GM12878 (cell line): ENCODE measurements around the gene NHS. TPM values are rescaled to one million over a fixed set of nuclear protein-coding genes. Genes with fewer than 3 reads are reported as not detected.

Experiments
- ATAC-seq: fragments of 200-7000 bp; cut with Tn5 transposase; 3 replicates; pipeline ENCODE4 v1.9.1; 2020; ENCODE audit warnings: mild to moderate bottlenecking, moderate library complexity
- BruUV-seq: library from RNA; stranded (reverse); fragments of 400-500 nt; replicated peaks from 2 replicates; lab custom pipeline; 2021; lab: Mats Ljungman, UMichigan
- CTCF ChIA-PET: fragments of 300-600 bp; sonication (Branson Sonifier 250); formaldehyde crosslinking; extraction: SDS; loops from one replicate; lab custom pipeline; 2021; ENCODE audit warnings: inconsistent platforms; lab: Yijun Ruan, JAX
- POLR2A ChIA-PET: fragments of 350-600 bp; formaldehyde crosslinking; extraction: SDS; loops from one replicate; lab custom pipeline; 2021; ENCODE audit warnings: inconsistent platforms; lab: Charles Lee
- RAD21 ChIA-PET: fragments of 300-600 bp; sonication (Branson Sonifier 250); formaldehyde crosslinking; loops from one replicate; lab custom pipeline; 2023; ENCODE audit warnings: antibody characterized with exemption; ENCODE audit not compliant: unreplicated experiment; lab: Charles Lee
- SMC1A ChIA-PET: fragments of 300-600 bp; sonication (Branson Sonifier 250); formaldehyde crosslinking; loops from one replicate; lab custom pipeline; 2023; ENCODE audit not compliant: unreplicated experiment, uncharacterized antibody; lab: Charles Lee
- DNase-seq: peaks from one replicate; pipeline ENCODE4 v3.0.0-alpha.2; 2011; ENCODE audit warnings: low read depth, low spot score
- FAIRE-seq: peaks from 3 replicates; lab custom pipeline; 2011; peaks lifted over from hg19 to GRCh38; lab: Jason Lieb, UNC
- H2AFZ ChIP-seq: 2 replicates; pipeline ENCODE4 v1.6.0; 2011; ENCODE audit warnings: low read depth, low read length, control low read depth; ENCODE audit not compliant: control insufficient read depth
- H3K27ac ChIP-seq: 2 replicates; pipeline ENCODE4 v1.5.1; 2011; ENCODE audit warnings: control low read depth; ENCODE audit not compliant: control insufficient read depth, insufficient read depth
- H3K27me3 ChIP-seq, 2 experiments: replicated peaks in 1 of 2; 2 replicates each; pipeline versions ENCODE4 v1.6.0 to v1.6.1; 2011; ENCODE audit warnings: low read length in 1 of 2; ENCODE audit not compliant: control insufficient read depth in 2 of 2, insufficient read depth in 2 of 2
- H3K36me3 ChIP-seq, 2 experiments: 2 replicates each; pipeline ENCODE4 v1.5.1; 2011; ENCODE audit warnings: low read length in 1 of 2; ENCODE audit not compliant: control insufficient read depth in 2 of 2, insufficient read depth in 2 of 2
- H3K4me1 ChIP-seq: 2 replicates; pipeline ENCODE4 v1.6.1; 2011; ENCODE audit warnings: mild to moderate bottlenecking, low read length, moderate library complexity, mixed read lengths; ENCODE audit not compliant: control insufficient read depth, insufficient read depth
- H3K4me2 ChIP-seq: 2 replicates; pipeline ENCODE4 v1.6.0; 2011; ENCODE audit warnings: control low read depth; ENCODE audit not compliant: control insufficient read depth, insufficient read depth
- H3K4me3 ChIP-seq: fragments of 200-600 bp; sonication (generic); 2 replicates; pipeline ENCODE4 v1.5.1; 2016
- H3K79me2 ChIP-seq: 2 replicates; pipeline ENCODE4 v1.6.0; 2011; ENCODE audit warnings: low read length; ENCODE audit not compliant: control insufficient read depth, insufficient read depth
- H3K9ac ChIP-seq: 2 replicates; pipeline ENCODE4 v1.8.0; 2011; ENCODE audit warnings: low read length, control low read depth, mixed read lengths; ENCODE audit not compliant: control insufficient read depth, insufficient read depth
- H3K9me3 ChIP-seq: replicated peaks from 3 replicates; pipeline ENCODE4 v1.5.1; 2011; ENCODE audit warnings: mild to moderate bottlenecking, low read length; ENCODE audit not compliant: control insufficient read depth, insufficient read depth
- H4K20me1 ChIP-seq: 2 replicates; pipeline ENCODE4 v1.6.0; 2011; ENCODE audit not compliant: control insufficient read depth, insufficient read depth
- CHD4 ChIP-seq: fragments of 200-600 bp; sonication (generic); IDR thresholded peaks from 2 replicates; pipeline ENCODE4 v1.6.1; 2016; ENCODE audit warnings: mild to moderate bottlenecking
- MYC ChIP-seq: IDR thresholded peaks from 2 replicates; pipeline ENCODE4 v1.6.1; 2011; ENCODE audit warnings: mild to moderate bottlenecking, low read length, moderate library complexity, inconsistent platforms; ENCODE audit not compliant: insufficient read depth, insufficient replicate concordance, insufficient read length, severe bottlenecking
- RAD51 ChIP-seq: fragments of 450-650 bp; IDR thresholded peaks from 2 replicates; pipeline ENCODE4 v1.6.1; 2016; ENCODE audit warnings: moderate library complexity, mild to moderate bottlenecking, inconsistent platforms
- RUNX3 ChIP-seq: IDR thresholded peaks from 2 replicates; pipeline ENCODE4 v1.6.1; 2012; ENCODE audit warnings: low read length, inconsistent platforms
- SREBF1 ChIP-seq: IDR thresholded peaks from 2 replicates; pipeline ENCODE4 v1.6.1; 2012; ENCODE audit warnings: mild to moderate bottlenecking, low read length
- TAF1 ChIP-seq: IDR thresholded peaks from 2 replicates; pipeline ENCODE4 v1.6.1; 2011; ENCODE audit warnings: mild to moderate bottlenecking, low read depth, low read length, borderline replicate concordance
- TCF3 ChIP-seq: IDR thresholded peaks from 2 replicates; pipeline ENCODE4 v1.6.1; 2012; ENCODE audit warnings: low read depth, mild to moderate bottlenecking, low read length, borderline replicate concordance; ENCODE audit not compliant: insufficient read depth
- YBX1 ChIP-seq: fragments of 450-650 bp; IDR thresholded peaks from 2 replicates; pipeline ENCODE4 v1.6.1; 2016; ENCODE audit warnings: antibody characterized with exemption
- ZBED1 ChIP-seq: IDR thresholded peaks from 2 replicates; pipeline ENCODE4 v1.6.1; 2016; ENCODE audit warnings: borderline replicate concordance
- ZBTB40 ChIP-seq: fragments of 450-650 bp; IDR thresholded peaks from 2 replicates; pipeline ENCODE4 v1.6.1; 2016; ENCODE audit warnings: mild to moderate bottlenecking, moderate library complexity, borderline replicate concordance
- WGBS: methylation state at CpG from one replicate; pipeline ENCODE4 v1.1.6; 2016; ENCODE audit warnings: low lambda C conversion rate; ENCODE audit not compliant: insufficient replicate concordance, insufficient coverage; ENCODE audit errors: missing lambda C conversion rate; 5-methylcytosine and 5-hydroxymethylcytosine counted together
- in situ Hi-C: fragments of 300-500 bp; cut with MboI; formaldehyde crosslinking; loops from 9 replicates; pipeline ENCODE4 v1.14.3; 2018; ENCODE audit warnings: mixed read lengths
- intact Hi-C: fragments of 100-400 bp; cut with micrococcal nuclease; formaldehyde crosslinking; loops from one replicate; pipeline ENCODE4 v1.14.2; 2022; ENCODE audit not compliant: unreplicated experiment
- polyA plus RNA-seq, 11 experiments: library from polyadenylated mRNA; depleted of rRNA in 4 of 11; unstranded in 6 of 11; stranded (reverse) in 5 of 11; fragments of >200 nt; fragmentation: Nextera tagmentation in 4 of 11; fragmentation: Illumina TruSeq in 1 of 11; extraction: Ambion mirVana in 4 of 11; extraction: Trizol in 1 of 11; gene quantifications; 1 replicate in 1 of 11; 2 replicates in 10 of 11; pipeline versions ENCODE4 v1.2.1 to v1.2.3, GENCODE V29; 2011 to 2016; ENCODE audit warnings: inconsistent platforms in 2 of 11, missing spikeins in 2 of 11, low read depth in 1 of 11
- total RNA-seq, 4 experiments: library from RNA; depleted of rRNA in 3 of 4; stranded (reverse); fragments of >200 nt in 3 of 4; fragmentation: Illumina TruSeq in 1 of 4; extraction: Trizol in 1 of 4; gene quantifications; 2 replicates each; pipeline versions ENCODE4 v1.2.1 to v1.2.3, GENCODE V29; 2013 to 2021
- TF ChIP-seq, protein P1 (sequence below): IDR thresholded peaks from 2 replicates; pipeline ENCODE4 v1.6.1; 2012; ENCODE audit warnings: low read length, inconsistent platforms

The NHS gene
- total and polyA plus RNA-seq, 10 of the 15 experiments (the other 5 are each of a cell fraction or from before 2014, with no cell fraction given), result under 0.01 to 0.07 (median 0.03) TPM; not detected in 7

- no peak overlapping the region for H3K9ac ChIP-seq
- CTCF ChIA-PET, result no interaction called here
- no peak overlapping the region for H3K4me3 ChIP-seq
- no peaks in the 10 kb centered on the region for H4K20me1 ChIP-seq
- TF ChIP-seq RUNX3 (no peak), TCF3 (no peak), RAD51 (no peak), MYC (no peak), ZBTB40 (no peak), ZBED1 (no peak), CHD4 (no peak), TAF1 (no peak), YBX1 (no peak), SREBF1 (no peak)
- TF ChIP-seq, protein P1, sequence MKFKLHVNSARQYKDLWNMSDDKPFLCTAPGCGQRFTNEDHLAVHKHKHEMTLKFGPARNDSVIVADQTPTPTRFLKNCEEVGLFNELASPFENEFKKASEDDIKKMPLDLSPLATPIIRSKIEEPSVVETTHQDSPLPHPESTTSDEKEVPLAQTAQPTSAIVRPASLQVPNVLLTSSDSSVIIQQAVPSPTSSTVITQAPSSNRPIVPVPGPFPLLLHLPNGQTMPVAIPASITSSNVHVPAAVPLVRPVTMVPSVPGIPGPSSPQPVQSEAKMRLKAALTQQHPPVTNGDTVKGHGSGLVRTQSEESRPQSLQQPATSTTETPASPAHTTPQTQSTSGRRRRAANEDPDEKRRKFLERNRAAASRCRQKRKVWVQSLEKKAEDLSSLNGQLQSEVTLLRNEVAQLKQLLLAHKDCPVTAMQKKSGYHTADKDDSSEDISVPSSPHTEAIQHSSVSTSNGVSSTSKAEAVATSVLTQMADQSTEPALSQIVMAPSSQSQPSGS, result no peak
- H2AFZ ChIP-seq, result no peak overlapping the region
- BruUV-seq, result no TSS peak
- DNase-seq (no peak), FAIRE-seq (no peak), ATAC-seq (no peak)
- no peak overlapping the region for H3K4me2 ChIP-seq
- in situ Hi-C loops, result no loop called here
- no peaks in the 10 kb centered on the region for H3K9me3 ChIP-seq
- H3K27me3 ChIP-seq, result no peaks in the 10 kb centered on the region
- SMC1A ChIA-PET, result no interaction called here
- H3K4me1 ChIP-seq, result no peaks in the 10 kb centered on the region
- POLR2A ChIA-PET, result no interaction called here
- whole genome bisulfite sequencing, result 73% methylated on average over 1 of the region's 1 CpG
- H3K27ac ChIP-seq, result no peak overlapping the region
- RAD21 ChIA-PET, result no interaction called here
- intact Hi-C loops, result no loop called here
- H3K79me2 ChIP-seq, result no peaks in the 10 kb centered on the region
- H3K36me3 ChIP-seq, result no peaks in the 10 kb centered on the region
These were observed 269.0 kb downstream of the NHS start for GRCh38 chrX:17644001-17644400.
